SU-DHL-6 (cell line): ENCODE data around the gene APLNR.

Experiments used
- EZH2phosphoT487 ChIP-seq: fragments of 200-600 bp; sonication (generic), shearing (Covaris generic); conservative IDR thresholded peaks from 2 replicates; pipeline ENCODE4 v1.6.1; 2018; ENCODE audit warnings: mild to moderate bottlenecking, antibody characterized with exemption, low read length, moderate library complexity, mixed read lengths
- TF ChIP-seq, protein P1 (sequence below): fragments of 200-600 bp; sonication (generic); IDR thresholded peaks from one replicate; pipeline ENCODE4 v1.5.1; 2017; ENCODE audit warnings: antibody characterized with exemption, mild to moderate bottlenecking, low read length, moderate library complexity; ENCODE audit not compliant: insufficient read depth, poor library complexity, severe bottlenecking

DNA sequence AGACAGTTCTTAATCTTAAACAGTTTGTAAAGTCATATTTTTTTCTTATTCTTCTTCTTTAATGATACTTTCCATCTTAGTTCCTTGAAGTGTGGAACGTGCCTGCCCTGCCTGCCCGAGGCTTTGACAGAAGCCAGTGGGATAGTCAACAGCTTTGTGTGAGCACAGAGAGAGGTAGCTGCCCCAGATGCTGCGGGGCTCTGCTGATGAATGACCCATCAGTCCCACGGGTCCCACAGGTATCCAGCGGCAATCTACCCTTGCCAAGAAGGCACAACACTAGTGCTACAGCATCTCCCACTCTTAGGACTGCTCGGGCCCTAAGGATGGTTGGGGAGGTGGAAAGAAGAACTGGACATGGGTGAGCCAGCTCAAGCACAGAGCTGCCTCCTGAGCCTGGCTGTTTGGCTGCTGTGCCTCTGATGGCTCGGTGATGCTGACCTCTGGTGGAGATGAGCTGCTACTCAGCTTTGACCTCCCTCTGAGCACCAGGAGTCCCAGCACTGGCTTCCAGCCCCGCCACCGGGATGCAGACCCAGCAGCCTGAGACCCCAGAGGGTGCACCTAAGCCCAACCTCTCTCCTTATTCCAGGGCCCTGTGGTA lies 11.8 kb upstream of the APLNR start:
- TF ChIP-seq, protein P1, sequence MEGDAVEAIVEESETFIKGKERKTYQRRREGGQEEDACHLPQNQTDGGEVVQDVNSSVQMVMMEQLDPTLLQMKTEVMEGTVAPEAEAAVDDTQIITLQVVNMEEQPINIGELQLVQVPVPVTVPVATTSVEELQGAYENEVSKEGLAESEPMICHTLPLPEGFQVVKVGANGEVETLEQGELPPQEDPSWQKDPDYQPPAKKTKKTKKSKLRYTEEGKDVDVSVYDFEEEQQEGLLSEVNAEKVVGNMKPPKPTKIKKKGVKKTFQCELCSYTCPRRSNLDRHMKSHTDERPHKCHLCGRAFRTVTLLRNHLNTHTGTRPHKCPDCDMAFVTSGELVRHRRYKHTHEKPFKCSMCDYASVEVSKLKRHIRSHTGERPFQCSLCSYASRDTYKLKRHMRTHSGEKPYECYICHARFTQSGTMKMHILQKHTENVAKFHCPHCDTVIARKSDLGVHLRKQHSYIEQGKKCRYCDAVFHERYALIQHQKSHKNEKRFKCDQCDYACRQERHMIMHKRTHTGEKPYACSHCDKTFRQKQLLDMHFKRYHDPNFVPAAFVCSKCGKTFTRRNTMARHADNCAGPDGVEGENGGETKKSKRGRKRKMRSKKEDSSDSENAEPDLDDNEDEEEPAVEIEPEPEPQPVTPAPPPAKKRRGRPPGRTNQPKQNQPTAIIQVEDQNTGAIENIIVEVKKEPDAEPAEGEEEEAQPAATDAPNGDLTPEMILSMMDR = peak; percentile 26
- TF ChIP-seq EZH2phosphoT487 = no peak
